Muscle layer of duodenum (tissue), 2 donors: ENCODE results near the gene PHACTR4.
"Not testable (repeated sequence)": the region's sequence is repeated elsewhere in the genome, so short reads cannot be mapped to it uniquely, and the experiment has no call there.

ENCODE experiments used
- H3K27ac ChIP-seq: one replicate; pipeline ENCODE4 v1.7.0; 2013; ENCODE audit warnings: mild to moderate bottlenecking, low read length
- H3K27me3 ChIP-seq: one replicate; pipeline ENCODE4 v1.7.0; 2013; ENCODE audit warnings: low read depth, mild to moderate bottlenecking, control low read depth, low read length
- H3K36me3 ChIP-seq, 2 donors: one replicate each; pipeline ENCODE4 v1.7.0; 2013; ENCODE audit warnings: low read length in 2 of 2, control low read depth in 1 of 2, mild to moderate bottlenecking in 1 of 2; ENCODE audit not compliant: insufficient read depth in 2 of 2, control insufficient read depth in 1 of 2
- H3K4me1 ChIP-seq, 2 donors: one replicate each; pipeline ENCODE4 v1.7.0; 2013; ENCODE audit warnings: low read length in 2 of 2, mild to moderate bottlenecking in 2 of 2, control low read depth in 1 of 2, moderate library complexity in 1 of 2; ENCODE audit not compliant: insufficient read depth in 2 of 2, control insufficient read depth in 1 of 2
- H3K4me3 ChIP-seq, 2 donors: one replicate each; pipeline ENCODE4 v1.7.0; 2013; ENCODE audit warnings: low read length in 2 of 2, low read depth in 1 of 2, mild to moderate bottlenecking in 1 of 2
- H3K9me3 ChIP-seq, 2 donors: one replicate each; pipeline ENCODE4 v1.7.0; 2013; ENCODE audit warnings: low read length in 2 of 2, control low read depth in 1 of 2, mild to moderate bottlenecking in 1 of 2; ENCODE audit not compliant: control insufficient read depth in 1 of 2
- donor health status: healthy.

Gene PHACTR4

GRCh38 chr1:28369371-28370238 lies at the start of gene PHACTR4:
PHACTR4 (plus strand) TSS chr1:28369740; CDS start chr1:28407448, 37,708 bp downstream.
- H3K4me1 ChIP-seq: peaks cover 11 to 17% of the 10 kb centered on the region in 2 donors

GRCh38 chr1:28322194-28322593 lies 47.3 kb upstream of the PHACTR4 start:
- Histone ChIP-seq H3K4me1 (no peaks in the 10 kb centered on the region), H3K36me3 (no peaks in the 10 kb centered on the region), H3K27me3 (no peaks in the 10 kb centered on the region), H3K27ac (no peak overlapping the region), H3K9me3 (no peaks in the 10 kb centered on the region), H3K4me3 (no peak overlapping the region)

More at GRCh38 chr1:28369371-28370238, at the start of gene PHACTR4:
- Histone ChIP-seq H3K27ac (peak within 1 kb of the TSS; percentile 82), H3K9me3 (no peaks in the 10 kb centered on the region), H3K4me3 (peak within 1 kb of the TSS; percentile 90 to 92), H3K36me3 (no peaks in the 10 kb centered on the region), H3K27me3 (no peaks in the 10 kb centered on the region)

GRCh38 chr1:28323720-28324119 lies 45.8 kb upstream of the PHACTR4 start:
- no peak overlapping the region for H3K27ac ChIP-seq
- peaks cover 0 to 4% of the 10 kb centered on the region in 2 donors for H3K4me1 ChIP-seq
- H3K36me3 ChIP-seq: no peaks in the 10 kb centered on the region

GRCh38 chr1:28326515-28326914 lies 43.0 kb upstream of the PHACTR4 start:
- H3K4me3 ChIP-seq: no peak overlapping the region
- H3K4me1 ChIP-seq: peaks cover 0 to 12% of the 10 kb centered on the region in 2 donors
- H3K27me3 ChIP-seq: no peaks in the 10 kb centered on the region
- H3K36me3 ChIP-seq: peaks cover 0 to under 1% of the 10 kb centered on the region in 2 donors
- no peaks in the 10 kb centered on the region for H3K9me3 ChIP-seq
- no peak overlapping the region for H3K27ac ChIP-seq

More at GRCh38 chr1:28323720-28324119, 45.8 kb upstream of the PHACTR4 start:
- Histone ChIP-seq H3K9me3 (no peaks in the 10 kb centered on the region), H3K27me3 (no peaks in the 10 kb centered on the region), H3K4me3 (no peak overlapping the region)

GRCh38 chr1:28326984-28327383 lies 42.6 kb upstream of the PHACTR4 start:
- Histone ChIP-seq H3K36me3 (peaks cover 0 to 5% of the 10 kb centered on the region in 2 donors), H3K27me3 (no peaks in the 10 kb centered on the region), H3K9me3 (no peaks in the 10 kb centered on the region), H3K4me3 (no peak overlapping the region), H3K27ac (no peak overlapping the region), H3K4me1 (peaks cover 0 to 12% of the 10 kb centered on the region in 2 donors)

GRCh38 chr1:28327431-28327830 lies 42.1 kb upstream of the PHACTR4 start:
- H3K27ac ChIP-seq, H3K27me3 ChIP-seq, H3K36me3 ChIP-seq, H3K4me3 ChIP-seq, H3K9me3 ChIP-seq: not testable (repeated sequence)
- H3K4me1 ChIP-seq: peaks cover 0 to 12% of the 10 kb centered on the region in 2 donors

GRCh38 chr1:28328228-28328648 lies 41.3 kb upstream of the PHACTR4 start:
- Histone ChIP-seq H3K27me3 (no peaks in the 10 kb centered on the region), H3K36me3 (peaks cover 3 to 12% of the 10 kb centered on the region in 2 donors), H3K27ac (peak overlapping the region; percentile 95), H3K4me1 (peaks cover 0 to 12% of the 10 kb centered on the region in 2 donors), H3K4me3 (peak overlapping the region; percentile 70 to 85), H3K9me3 (no peaks in the 10 kb centered on the region)

- H3K27ac ChIP-seq: peak overlapping the region; percentile 95
- peaks cover 0 to 12% of the 10 kb centered on the region in 2 donors for H3K4me1 ChIP-seq
- peak overlapping the region; percentile 70 to 85 for H3K4me3 ChIP-seq
- H3K9me3 ChIP-seq: no peaks in the 10 kb centered on the region
- no peaks in the 10 kb centered on the region for H3K27me3 ChIP-seq
- H3K36me3 ChIP-seq: peaks cover 15 to 17% of the 10 kb centered on the region in 2 donors
Measured at GRCh38 chr1:28329395-28330153, 40.0 kb upstream of the PHACTR4 start.

- Histone ChIP-seq H3K4me1 (no peaks in the 10 kb centered on the region), H3K27me3 (no peaks in the 10 kb centered on the region), H3K4me3 (no peak overlapping the region), H3K36me3 (peaks cover 18% of the 10 kb centered on the region in 2 donors), H3K27ac (no peak overlapping the region), H3K9me3 (no peaks in the 10 kb centered on the region)
Measured at GRCh38 chr1:28338897-28339296, 30.6 kb upstream of the PHACTR4 start.

- no peaks in the 10 kb centered on the region for H3K9me3 ChIP-seq
- H3K27ac ChIP-seq: no peak overlapping the region
- peaks cover 12 to 13% of the 10 kb centered on the region in 2 donors for H3K36me3 ChIP-seq
- no peaks in the 10 kb centered on the region for H3K4me1 ChIP-seq
- no peaks in the 10 kb centered on the region for H3K27me3 ChIP-seq
- no peak overlapping the region for H3K4me3 ChIP-seq
Measured at GRCh38 chr1:28339551-28339950, 30.0 kb upstream of the PHACTR4 start.
